Stimulated activated CD4-positive, alpha-beta T cell treated with anti-CD3 and anti-CD28 coated beads, Interleukin-1b, Interleukin-23, amount 100 ng/mL, for 24 hours (primary cell): ENCODE measurements around the gene LRRC51.
"Not testable (repeated sequence)": the region's sequence is repeated elsewhere in the genome, so short reads cannot be mapped to it uniquely, and the experiment has no call there.

Experiments used
- DNase-seq, 4 experiments: peaks; one replicate each; pipeline ENCODE4 v3.0.0-alpha.2; 2020; ENCODE audit warnings: low read depth in 4 of 4, low spot score in 1 of 4

LRRC51 gene

DNA sequence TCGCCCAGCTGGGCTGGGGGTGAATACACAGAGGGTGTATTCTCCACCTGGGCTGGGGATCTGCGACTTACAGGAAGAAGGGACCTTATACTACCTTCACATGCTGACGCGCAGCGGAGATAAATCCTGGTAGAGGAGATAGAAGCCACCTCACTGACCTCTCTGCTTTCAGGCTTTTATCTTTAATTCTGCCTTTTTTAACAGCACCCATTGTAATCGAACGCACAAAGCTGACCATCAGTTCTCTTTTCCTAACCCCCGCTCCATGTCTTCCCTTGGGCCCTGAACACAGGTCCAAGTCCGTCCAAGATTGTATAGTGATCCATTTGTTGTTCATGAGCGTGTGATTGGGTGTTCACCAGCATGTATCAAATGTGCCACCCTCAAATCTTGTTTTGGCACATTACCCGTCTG is 23.1 kb downstream of the LRRC51 start:
- no peak for DNase-seq

- DNase-seq, result no peak
These were observed 25.2 kb downstream of the LRRC51 start, which contains the start of gene TOMT for GRCh38 chr11:72105888-72106287. TOMT (plus strand) TSS chr11:72105924; CDS start chr11:72105952, 28 bp downstream.

DNA sequence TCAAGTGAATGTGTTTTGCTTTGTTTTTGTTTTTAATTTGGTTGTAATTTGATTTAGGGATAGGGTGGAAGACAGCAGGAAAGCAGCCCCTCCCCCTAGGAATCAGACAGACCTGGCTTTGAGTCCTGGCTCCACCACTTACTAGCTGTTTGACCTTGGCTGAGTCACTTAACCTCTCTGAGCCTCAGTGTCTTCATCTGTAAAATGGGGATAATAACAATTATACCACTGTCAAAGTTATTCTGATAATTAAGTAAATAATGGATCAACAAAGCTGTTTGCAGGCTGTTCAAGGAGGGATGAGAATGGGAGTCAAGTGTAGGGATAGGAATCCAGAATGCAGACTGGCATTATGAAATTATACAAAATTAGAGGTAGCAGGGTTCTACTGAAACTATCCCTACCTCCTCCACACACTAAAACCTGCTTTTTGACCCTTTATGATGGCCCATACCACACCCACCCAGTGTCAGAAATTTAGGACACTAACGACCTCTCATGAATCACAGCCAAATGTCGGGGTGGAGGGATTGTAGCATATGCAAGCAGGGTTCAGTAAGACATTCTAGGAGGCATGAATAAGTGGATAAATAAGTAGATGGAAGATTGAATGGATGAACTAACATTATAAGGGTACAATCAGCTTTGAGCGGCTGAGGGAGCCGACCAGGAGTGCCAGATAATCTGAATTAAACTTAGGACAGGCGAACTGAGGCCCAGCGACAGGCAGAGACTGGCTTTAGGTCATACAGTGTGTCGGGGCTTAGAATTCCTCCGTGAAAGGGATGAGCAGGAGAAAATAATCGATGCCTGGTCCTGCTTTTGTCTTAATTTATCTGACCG is 30.9 kb downstream of the LRRC51 start:
- no peak for DNase-seq

- DNase-seq, result peak; percentile 97 to 100 (median 99)
These were observed 31.7 kb downstream of the LRRC51 start, which contains the start of gene ANAPC15 for GRCh38 chr11:72112143-72112977. ANAPC15 (minus strand) TSS chr11:72112695; CDS start chr11:72111276, 1,419 bp downstream.

GRCh38 chr11:72112978-72113808 is 32.5 kb downstream of the LRRC51 start:
- DNase-seq, result no peak

DNA sequence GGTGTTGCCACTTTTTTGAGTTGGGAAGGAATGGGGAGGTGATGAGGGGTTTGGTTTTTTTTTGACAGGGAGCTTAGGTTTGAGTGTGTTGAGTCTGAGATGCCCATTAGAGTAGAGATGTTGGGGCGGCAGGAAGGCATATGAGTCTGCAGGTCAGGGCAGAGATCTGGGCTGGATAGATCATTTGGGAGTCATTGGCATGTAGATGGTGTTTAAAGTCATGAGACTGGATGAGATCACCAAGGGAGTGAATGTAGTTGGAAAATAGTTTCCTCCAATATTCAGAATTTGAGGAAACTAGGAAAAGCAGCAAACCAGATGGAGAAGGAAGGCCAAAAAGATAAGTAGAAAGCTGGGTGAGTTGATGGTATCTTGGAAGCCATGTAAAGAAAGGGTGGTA is 33.9 kb downstream of the LRRC51 start:
- DNase-seq, result no peak

DNA sequence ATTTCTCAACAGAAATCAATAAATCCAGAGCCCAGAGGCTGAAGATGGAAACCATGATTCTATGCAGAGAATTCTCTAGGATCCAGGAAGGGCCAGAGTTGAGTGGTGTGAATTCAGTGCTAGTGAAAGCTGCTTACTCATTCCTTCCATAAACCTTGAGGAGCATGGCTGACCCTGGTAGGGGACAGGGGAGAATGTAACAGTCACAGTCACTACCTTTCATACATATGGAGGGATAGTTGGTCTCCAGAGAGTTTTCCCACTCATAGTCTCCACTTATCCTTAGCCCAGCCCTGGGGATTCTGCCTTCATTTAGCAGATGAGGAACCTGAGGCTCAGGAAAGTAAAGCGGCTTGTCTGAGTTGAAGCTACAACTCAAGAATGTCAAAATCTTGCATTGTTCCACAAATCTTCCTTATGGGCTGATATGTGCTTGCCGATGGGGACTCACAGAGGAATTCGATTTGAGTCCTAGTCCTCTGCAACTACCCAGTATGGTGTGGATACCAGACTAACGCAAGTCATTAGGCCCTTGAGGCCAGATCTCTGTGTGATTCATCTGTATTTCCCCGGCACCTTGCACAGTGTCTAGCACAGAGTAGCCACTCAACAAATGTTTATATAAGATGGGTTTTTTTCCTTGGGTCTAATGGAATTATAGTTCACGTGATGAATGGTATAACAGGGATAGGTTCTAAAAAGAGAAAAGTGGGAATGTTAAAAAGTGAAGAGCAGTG is 35.5 kb downstream of the LRRC51 start:
- DNase-seq, result no peak

- DNase-seq, result no peak
These were observed 38.5 kb downstream of the LRRC51 start for GRCh38 chr11:72119198-72119597.

- no peak for DNase-seq
These were observed 40.3 kb downstream of the LRRC51 start for GRCh38 chr11:72120930-72121329.

GRCh38 chr11:72122607-72123006 is 42.0 kb downstream of the LRRC51 start:
- DNase-seq, result no peak

DNA sequence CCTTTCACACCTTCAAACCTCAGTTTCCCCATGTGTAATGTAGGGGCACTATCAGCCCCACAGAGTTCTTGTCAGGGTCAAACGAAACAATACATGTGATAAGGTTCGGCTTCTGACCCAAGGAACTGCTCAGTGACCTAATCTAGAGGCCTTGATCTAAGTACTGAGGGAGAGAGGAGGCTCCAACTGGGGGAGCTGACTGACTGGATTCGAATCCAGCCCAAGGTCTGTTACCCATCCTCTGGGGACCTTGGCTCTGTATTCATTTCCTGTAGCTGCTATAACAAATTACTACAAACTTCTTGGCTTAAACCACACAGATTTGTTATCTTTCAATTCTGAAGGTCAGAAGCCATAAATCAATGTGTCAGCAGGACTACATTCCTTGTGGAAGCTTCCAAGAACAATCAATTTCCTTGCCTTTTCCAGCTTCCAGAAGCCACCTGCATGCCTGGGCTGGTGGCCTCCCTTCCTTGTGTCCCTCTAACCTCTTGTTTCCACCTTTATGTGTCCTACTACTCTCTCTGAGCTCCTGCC is 42.5 kb downstream of the LRRC51 start:
- DNase-seq, result no peak

- DNase-seq, result no peak
These were observed 43.4 kb downstream of the LRRC51 start for GRCh38 chr11:72124046-72124445.

- no peak for DNase-seq
These were observed 45.3 kb downstream of the LRRC51 start for GRCh38 chr11:72125956-72126355.

DNA sequence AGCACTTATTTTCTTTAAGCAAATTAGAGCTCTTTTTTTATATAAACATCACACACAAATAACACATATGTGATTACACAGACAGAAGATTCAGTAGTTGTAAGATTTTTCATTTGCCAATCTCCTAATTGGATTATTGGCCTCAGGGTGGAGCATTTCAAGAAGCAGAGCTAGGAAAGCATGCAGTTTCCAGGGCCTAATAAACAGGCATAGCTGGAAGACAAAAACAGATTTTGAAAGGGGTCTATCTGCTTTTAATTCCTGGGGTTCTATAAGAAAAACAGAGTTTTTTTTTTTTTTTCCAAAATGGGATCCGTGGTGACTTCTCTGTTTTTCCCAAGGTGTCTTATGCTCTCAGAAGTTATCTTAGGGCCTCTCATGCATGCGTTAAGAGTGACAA is 47.3 kb downstream of the LRRC51 start:
- DNase-seq, result no peak

GRCh38 chr11:72129381-72129780 is 48.7 kb downstream of the LRRC51 start:
- no peak for DNase-seq

DNA sequence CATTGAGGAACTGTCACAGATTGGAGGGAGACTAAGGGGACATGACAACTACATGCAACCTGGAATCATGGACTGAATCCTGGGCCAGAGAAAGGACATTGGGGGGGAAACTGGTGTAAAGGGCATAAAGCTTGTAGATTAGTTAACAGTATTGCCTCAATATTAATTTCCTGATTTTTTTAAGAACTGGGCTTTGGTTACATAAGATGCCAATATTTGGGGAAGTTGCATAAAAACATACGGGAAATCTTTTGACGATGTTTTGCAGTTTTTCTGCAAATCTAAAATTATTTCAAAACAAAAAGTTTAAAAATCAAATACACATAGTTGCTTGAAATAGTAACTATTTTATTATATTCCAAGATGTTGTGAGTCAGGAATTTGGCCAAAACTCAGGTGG is 52.0 kb downstream of the LRRC51 start:
- no peak for DNase-seq

- not testable (repeated sequence) for DNase-seq
These were observed 54.8 kb downstream of the LRRC51 start, which contains the start of gene FOLR3 for GRCh38 chr11:72135473-72135872. FOLR3 (plus strand) TSS chr11:72135725; CDS start chr11:72135953, 228 bp downstream.

DNA sequence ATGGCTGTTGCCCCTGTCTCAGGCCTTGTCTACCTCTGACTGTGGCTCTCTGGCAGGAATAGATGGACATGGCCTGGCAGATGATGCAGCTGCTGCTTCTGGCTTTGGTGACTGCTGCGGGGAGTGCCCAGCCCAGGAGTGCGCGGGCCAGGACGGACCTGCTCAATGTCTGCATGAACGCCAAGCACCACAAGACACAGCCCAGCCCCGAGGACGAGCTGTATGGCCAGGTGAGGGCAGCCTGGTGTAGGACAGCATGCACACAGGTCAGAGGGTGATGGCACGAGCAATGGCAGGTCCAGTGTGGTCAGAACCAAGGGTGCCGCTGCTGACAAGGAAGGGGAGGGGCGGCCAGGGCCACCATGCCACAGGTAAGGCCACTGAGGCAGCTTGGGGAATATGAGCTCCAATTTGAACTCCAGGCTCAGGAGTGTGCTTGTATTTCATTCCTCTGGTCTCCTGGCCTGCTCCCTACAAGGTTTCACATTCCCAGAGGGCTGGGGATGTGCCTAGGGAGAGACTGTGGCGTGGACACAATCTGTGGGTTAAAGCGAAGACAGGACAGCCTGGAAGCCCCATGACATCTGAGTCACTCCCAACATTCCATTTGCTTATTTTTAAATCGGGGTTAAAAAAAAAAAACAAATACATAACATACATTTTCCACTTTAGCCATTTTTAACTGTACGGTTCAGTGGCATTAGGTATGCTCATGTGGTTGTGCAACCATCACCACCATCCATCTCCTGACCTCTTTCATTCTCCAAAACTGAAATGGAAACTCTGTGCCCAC is 55.4 kb downstream of the LRRC51 start:
- DNase-seq, result no peak

DNA sequence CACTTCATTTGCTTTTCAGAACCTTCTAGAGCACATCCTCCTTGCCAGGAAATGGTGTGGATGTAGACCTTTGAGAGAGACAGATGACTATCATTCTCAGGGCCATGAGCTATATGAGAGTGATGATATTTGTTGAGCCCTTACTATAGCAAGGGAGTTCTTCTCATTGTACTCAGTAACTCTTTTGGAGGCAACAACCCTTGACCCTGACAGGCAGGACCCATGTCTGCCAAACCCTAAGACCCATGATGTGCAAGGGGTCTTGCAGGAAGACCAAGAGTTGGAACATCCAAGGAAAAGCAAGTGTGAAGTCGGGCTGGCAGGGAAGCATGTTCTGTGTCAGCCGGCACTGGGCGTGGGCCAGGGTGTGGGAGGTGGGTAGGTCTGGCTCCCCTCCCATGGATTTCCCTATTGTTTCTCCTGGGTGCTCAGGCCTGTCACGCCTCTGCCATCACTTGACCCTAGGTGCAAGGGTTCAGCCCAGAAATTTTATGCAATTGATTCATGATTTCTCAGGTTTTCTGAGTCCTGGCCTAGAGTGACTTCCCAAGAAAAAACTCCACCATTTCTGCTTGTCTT is 56.1 kb downstream of the LRRC51 start:
- no peak for DNase-seq
